Gastroesophageal sphincter (tissue), 3 donors: ENCODE data around the gene RGS14.

Source experiments
- CTCF ChIP-seq, 4 experiments: fragments of 200-600 bp in 2 of 4; fragments of 450-650 bp in 2 of 4; sonication (generic) in 1 of 4; IDR thresholded peaks; one replicate each; pipeline ENCODE4 v1.5.1; 2017 to 2019; ENCODE audit warnings: antibody characterized with exemption in 4 of 4, mild to moderate bottlenecking in 2 of 4, moderate library complexity in 2 of 4
- EP300 ChIP-seq: sonication (generic); formaldehyde crosslinking; IDR thresholded peaks from one replicate; pipeline ENCODE4 v1.6.1; 2017; ENCODE audit warnings: antibody characterized with exemption, mild to moderate bottlenecking
- POLR2A ChIP-seq, 2 donors: fragments of 450-650 bp; IDR thresholded peaks; one replicate each; pipeline ENCODE4 v1.6.1; 2017; ENCODE audit warnings: antibody characterized with exemption in 2 of 2, mild to moderate bottlenecking in 2 of 2, moderate library complexity in 1 of 2

GRCh38 chr5:177387405-177387804 is 29.7 kb downstream of the RGS14 start:
- TF ChIP-seq POLR2A (IDR thresholded peaks at IDR 0.05): no peak
- no peak for TF ChIP-seq CTCF (IDR thresholded peaks at IDR 0.05)
- TF ChIP-seq EP300: no peak
